D341Med (cell line): ENCODE measurements around the gene GNPAT.
"Not testable (repeated sequence)": the region's sequence is repeated elsewhere in the genome, so short reads cannot be mapped to it uniquely, and the experiment has no call there.

Experiments
- DNase-seq: peaks from one replicate; pipeline ENCODE4 v3.0.0; 2012; ENCODE audit warnings: low spot score

The GNPAT gene

GRCh38 chr1:231240883-231241735 is at the start of gene GNPAT:
Gene GNPAT, plus strand, starts transcription at chr1:231241212. Its CDS starts 167 bp downstream, at chr1:231241379.
- peak; percentile 100 for DNase-seq

GRCh38 chr1:231192620-231193163 is 48.3 kb upstream of the GNPAT start:
- DNase-seq, result peak; percentile 27

GRCh38 chr1:231193710-231194340 is 47.2 kb upstream of the GNPAT start:
- DNase-seq, result no peak

GRCh38 chr1:231194476-231194842 is 46.6 kb upstream of the GNPAT start:
- no peak for DNase-seq

GRCh38 chr1:231194843-231195516 is 46.0 kb upstream of the GNPAT start:
- DNase-seq, result no peak

- DNase-seq, result no peak
These were observed 44.7 kb upstream of the GNPAT start for GRCh38 chr1:231196307-231196706.

- DNase-seq, result no peak
These were observed 44.3 kb upstream of the GNPAT start for GRCh38 chr1:231196728-231197127.

GRCh38 chr1:231199868-231200267 is 41.1 kb upstream of the GNPAT start:
- no peak for DNase-seq

- DNase-seq, result no peak
These were observed 40.5 kb upstream of the GNPAT start for GRCh38 chr1:231200388-231201031.

GRCh38 chr1:231201375-231201978 is 39.5 kb upstream of the GNPAT start:
- peak; percentile 22 for DNase-seq

- no peak for DNase-seq
These were observed 38.9 kb upstream of the GNPAT start for GRCh38 chr1:231201979-231202633.

GRCh38 chr1:231203259-231204057 is 37.6 kb upstream of the GNPAT start:
- DNase-seq, result peak; percentile 36

GRCh38 chr1:231206856-231207255 is 34.2 kb upstream of the GNPAT start:
- DNase-seq, result no peak

- DNase-seq, result no peak
These were observed 33.6 kb upstream of the GNPAT start for GRCh38 chr1:231207437-231207836.

GRCh38 chr1:231208980-231209379 is 32.0 kb upstream of the GNPAT start:
- no peak for DNase-seq

- DNase-seq, result no peak
These were observed 31.5 kb upstream of the GNPAT start for GRCh38 chr1:231209531-231209930.

- peak; percentile 26 for DNase-seq
These were observed 30.9 kb upstream of the GNPAT start for GRCh38 chr1:231210126-231210525.

- DNase-seq, result peak; percentile 94
These were observed 29.8 kb upstream of the GNPAT start for GRCh38 chr1:231211005-231211857.

- not testable (repeated sequence) for DNase-seq
These were observed 28.7 kb upstream of the GNPAT start for GRCh38 chr1:231212301-231212700.
